HepG2 (cell line): Measurements from ENCODE around the gene PPP2R1B.

Experiments used
- CC2D1A ChIP-seq: sonication (generic); formaldehyde crosslinking; IDR thresholded peaks from 2 replicates; pipeline ENCODE4 v1.8.1; 2023; ENCODE audit warnings: mild to moderate bottlenecking, missing genetic modification reagents
- RFX5 ChIP-seq: IDR thresholded peaks from 2 replicates; pipeline ENCODE4 v1.6.1; 2011; ENCODE audit warnings: low read depth, low read length, improper control_type of control experiment

GRCh38 chr11:111730871-111731591 is 35.2 kb downstream of the PPP2R1B start:
- TF ChIP-seq RFX5 = no peak
- no peak for TF ChIP-seq CC2D1A (CRISPR knock-in tag)
